Small intestine (tissue), 7 donors: Measurements from ENCODE around the gene ABHD8. TPM values are rescaled to one million over a fixed set of nuclear protein-coding genes. Genes with fewer than 3 reads are reported as not detected.
"Not testable (repeated sequence)": the region's sequence is repeated elsewhere in the genome, so short reads cannot be mapped to it uniquely, and the experiment has no call there.

Experiments used
- DNase-seq, 2 donors: peaks; one replicate each; pipeline versions ENCODE4 v3.0.0 to v3.0.0-alpha.2; 2013
- FAIRE-seq: peaks from 2 replicates; lab custom pipeline; 2012; peaks lifted over from hg19 to GRCh38; lab: Jason Lieb, UNC
- H3K27ac ChIP-seq, 3 donors: one replicate each; pipeline ENCODE4 v1.5.1; 2013; ENCODE audit warnings: low read length in 2 of 3, mild to moderate bottlenecking in 2 of 3, control low read depth in 1 of 3, inconsistent platforms in 1 of 3, low read depth in 1 of 3, moderate library complexity in 1 of 3
- H3K27me3 ChIP-seq, 3 donors: one replicate each; pipeline ENCODE4 v1.6.1; 2013; ENCODE audit warnings: low read length in 3 of 3, inconsistent platforms in 1 of 3; ENCODE audit not compliant: control insufficient read depth in 3 of 3, insufficient read depth in 3 of 3
- H3K36me3 ChIP-seq, 3 donors: one replicate each; pipeline ENCODE4 v1.6.1; 2013; ENCODE audit warnings: low read length in 3 of 3, inconsistent platforms in 1 of 3, low read depth in 1 of 3, mild to moderate bottlenecking in 1 of 3, moderate library complexity in 1 of 3; ENCODE audit not compliant: control insufficient read depth in 3 of 3, insufficient read depth in 2 of 3
- H3K4me1 ChIP-seq, 3 donors: one replicate each; pipeline ENCODE4 v1.6.1; 2013; ENCODE audit warnings: low read length in 2 of 3, inconsistent platforms in 1 of 3, low read depth in 1 of 3, mild to moderate bottlenecking in 1 of 3, moderate library complexity in 1 of 3; ENCODE audit not compliant: control insufficient read depth in 3 of 3, insufficient read depth in 2 of 3
- H3K4me3 ChIP-seq, 3 donors: one replicate each; pipeline ENCODE4 v1.5.1; 2013; ENCODE audit warnings: low read length in 3 of 3, control low read depth in 1 of 3, inconsistent platforms in 1 of 3, low read depth in 1 of 3, mild to moderate bottlenecking in 1 of 3, moderate library complexity in 1 of 3
- H3K9me3 ChIP-seq, 2 donors: one replicate each; pipeline ENCODE4 v1.6.1; 2013; ENCODE audit warnings: low read depth in 1 of 2, low read length in 1 of 2; ENCODE audit not compliant: control insufficient read depth in 2 of 2, insufficient read depth in 1 of 2
- WGBS, 3 donors: extraction: QIAGEN DNeasy Blood & Tissue Kit; methylation state at CpG; one replicate each; pipeline ENCODE4 v1.1.7; 2013; 5-methylcytosine and 5-hydroxymethylcytosine counted together
- polyA plus RNA-seq, 4 donors: library from polyadenylated mRNA; stranded (reverse) in 3 of 4; unstranded in 1 of 4; fragments of 200-250 nt in 3 of 4; fragments of 120-200 nt in 1 of 4; gene quantifications; one replicate each; pipeline versions ENCODE4 v1.2.1 to v1.2.3, GENCODE V29; 2013
- donor health status: healthy with polysubstance abuse.
- donor health status: control.
- donor health status: control.
- donor health status: Bipolar disorder and iron deficiency.
- donor health status: healthy.

ABHD8 gene
- polyA plus RNA-seq, 4 donors, result 2.2 to 5.1 (median 3.9) TPM

- DNase-seq (peak in 1 of 2 donors; percentile 48), FAIRE-seq (no peak)
- peak within 1 kb of the TSS; percentile 2 to 40 (median 29) for H3K4me3 ChIP-seq
Measured at GRCh38 chr19:17281391-17282304, 21.6 kb downstream of the ABHD8 start, which contains the start of gene ANKLE1. ANKLE1 (plus strand) TSS chr19:17281901; CDS start chr19:17281921, 20 bp downstream.

GRCh38 chr19:17279436-17279835 lies 23.8 kb downstream of the ABHD8 start:
- H3K27ac ChIP-seq, result no peak overlapping the region
- no peak overlapping the region for H3K4me3 ChIP-seq
- peaks cover 5 to 47% (median 7%) of the 10 kb centered on the region in 3 donors for H3K36me3 ChIP-seq
- WGBS, 3 donors, result 65 to 96% (median 71%) methylated on average over 3 of the region's 3 CpGs
- no peak for DNase-seq
- no peaks in the 10 kb centered on the region for H3K9me3 ChIP-seq
- FAIRE-seq, result no peak
- H3K27me3 ChIP-seq, result peaks cover 0 to 14% (median 3%) of the 10 kb centered on the region in 3 donors
- peaks cover 2 to 12% (median 2%) of the 10 kb centered on the region in 3 donors for H3K4me1 ChIP-seq

More at GRCh38 chr19:17281391-17282304, 21.6 kb downstream of the ABHD8 start, which contains the start of gene ANKLE1:
- H3K4me1 ChIP-seq, result peaks cover 2 to 16% (median 2%) of the 10 kb centered on the region in 3 donors
- H3K27me3 ChIP-seq, result peaks cover 0 to 14% (median 3%) of the 10 kb centered on the region in 3 donors
- H3K36me3 ChIP-seq, result peaks cover 2 to 25% (median 2%) of the 10 kb centered on the region in 3 donors
- H3K9me3 ChIP-seq, result no peaks in the 10 kb centered on the region
- no peak within 1 kb of the TSS for H3K27ac ChIP-seq
- WGBS, 3 donors, result 5 to 7% (median 6%) methylated on average over 55 to 75 of the region's 75 CpGs

- 93 to 94% (median 93%) methylated on average over 19 of the region's 19 CpGs for WGBS, 3 donors
- Histone ChIP-seq H3K4me1 (no peaks in the 10 kb centered on the region), H3K27me3 (no peaks in the 10 kb centered on the region), H3K9me3 (no peaks in the 10 kb centered on the region), H3K4me3 (no peak overlapping the region), H3K36me3 (peaks cover 5 to 79% (median 7%) of the 10 kb centered on the region in 3 donors), H3K27ac (no peak overlapping the region)
- no peak for FAIRE-seq
- no peak for DNase-seq
Measured at GRCh38 chr19:17275441-17276175, 27.6 kb downstream of the ABHD8 start.

GRCh38 chr19:17274892-17275291 lies 28.3 kb downstream of the ABHD8 start:
- not testable (repeated sequence) for H3K9me3 ChIP-seq, H3K4me3 ChIP-seq, H3K27ac ChIP-seq, H3K4me1 ChIP-seq, DNase-seq, FAIRE-seq, H3K27me3 ChIP-seq
- WGBS, 3 donors, result 98 to 100% (median 100%) methylated on average over 3 of the region's 3 CpGs
- H3K36me3 ChIP-seq, result peaks cover 7 to 79% (median 7%) of the 10 kb centered on the region in 3 donors

GRCh38 chr19:17268754-17269153 lies 34.5 kb downstream of the ABHD8 start:
- H3K4me1 ChIP-seq, result peaks cover 3 to 9% (median 6%) of the 10 kb centered on the region in 3 donors
- FAIRE-seq, result no peak
- H3K36me3 ChIP-seq, result peaks cover 0 to 39% (median 2%) of the 10 kb centered on the region in 3 donors
- no peak overlapping the region for H3K27ac ChIP-seq
- no peak overlapping the region for H3K4me3 ChIP-seq
- no peaks in the 10 kb centered on the region for H3K27me3 ChIP-seq
- 94 to 97% (median 97%) methylated on average over 12 to 13 of the region's 13 CpGs for WGBS, 3 donors
- H3K9me3 ChIP-seq, result no peaks in the 10 kb centered on the region
- no peak for DNase-seq

- FAIRE-seq (peak; percentile 92), DNase-seq (peak; percentile 97 to 99)
- Histone ChIP-seq H3K4me1 (peaks cover 3 to 9% (median 6%) of the 10 kb centered on the region in 3 donors), H3K27ac (peak within 1 kb of the TSS in 2 of 3 donors; percentile 56 to 85), H3K36me3 (peaks cover 0 to 28% (median 2%) of the 10 kb centered on the region in 3 donors), H3K4me3 (peak within 1 kb of the TSS; percentile 61 to 90 (median 78)), H3K27me3 (no peaks in the 10 kb centered on the region), H3K9me3 (no peaks in the 10 kb centered on the region)
- 0% methylated on average over 27 of the region's 27 CpGs for WGBS, 3 donors
Measured at GRCh38 chr19:17266975-17267788, 36.0 kb downstream of the ABHD8 start, which contains the start of gene BABAM1. BABAM1 (plus strand) TSS chr19:17267443; CDS start chr19:17268807, 1,364 bp downstream.

- FAIRE-seq (no peak), DNase-seq (no peak)
- H3K4me3 ChIP-seq, result no peak overlapping the region
- no peaks in the 10 kb centered on the region for H3K27me3 ChIP-seq
- H3K9me3 ChIP-seq, result no peaks in the 10 kb centered on the region
- WGBS, 3 donors, result 63 to 85% (median 78%) methylated on average over 12 of the region's 12 CpGs
- peak overlapping the region in 1 of 3 donors; percentile 61 for H3K27ac ChIP-seq
- H3K36me3 ChIP-seq, result peaks cover 0 to 22% (median 2%) of the 10 kb centered on the region in 3 donors
- peaks cover 3 to 9% (median 6%) of the 10 kb centered on the region in 3 donors for H3K4me1 ChIP-seq
Measured at GRCh38 chr19:17266589-17266974, 36.6 kb downstream of the ABHD8 start.
